ENCODE measurements around the gene TDP2. TPM values are rescaled to one million over a fixed set of nuclear protein-coding genes. Genes with fewer than 3 reads are reported as not detected.

Gene TDP2, protein sequence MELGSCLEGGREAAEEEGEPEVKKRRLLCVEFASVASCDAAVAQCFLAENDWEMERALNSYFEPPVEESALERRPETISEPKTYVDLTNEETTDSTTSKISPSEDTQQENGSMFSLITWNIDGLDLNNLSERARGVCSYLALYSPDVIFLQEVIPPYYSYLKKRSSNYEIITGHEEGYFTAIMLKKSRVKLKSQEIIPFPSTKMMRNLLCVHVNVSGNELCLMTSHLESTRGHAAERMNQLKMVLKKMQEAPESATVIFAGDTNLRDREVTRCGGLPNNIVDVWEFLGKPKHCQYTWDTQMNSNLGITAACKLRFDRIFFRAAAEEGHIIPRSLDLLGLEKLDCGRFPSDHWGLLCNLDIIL
- total RNA-seq (100 to 1,000 TPM in 1 of 5 donors, 10 to 100 TPM in 4; 18.7 to 112 (median 21.0) TPM), polyA plus RNA-seq (10 to 100 TPM; 23.5 to 43.5 (median 31.4) TPM)
- long read RNA-seq, donor 1, transcript TDP2-202 (7 exons, 2,071 nt) = major isoform, 5 of 20 reads
- long read RNA-seq, donor 1, partial matches to known transcripts = 13 of 20 reads
- long read RNA-seq, donor 1, other reads (novel, unspliced or antisense) = 0 of 20 reads
- long read RNA-seq, donor 2, transcript TDP2-202 (7 exons, 2,071 nt) = major isoform, 14 of 85 reads
- long read RNA-seq, donor 2, partial matches to known transcripts = 6 of 85 reads
- long read RNA-seq, donor 2, other reads (novel, unspliced or antisense) = 62 of 85 reads
- long read RNA-seq, donor 3, partial matches to known transcripts = 11 of 49 reads
- long read RNA-seq, donor 3, other reads (novel, unspliced or antisense) = 35 of 49 reads
- long read RNA-seq, donor 4, partial matches to known transcripts = 0 of 1 reads
- long read RNA-seq, donor 4, other reads (novel, unspliced or antisense) = 0 of 1 reads
- long read RNA-seq, donor 5, transcript TDP2-202 (7 exons, 2,071 nt) = major isoform, 5 of 64 reads
- long read RNA-seq, donor 5, partial matches to known transcripts = 15 of 64 reads
- long read RNA-seq, donor 5, other reads (novel, unspliced or antisense) = 44 of 64 reads
- long read RNA-seq, donor 6, transcript TDP2-202 (7 exons, 2,071 nt) = major isoform, 15 of 19 reads
- long read RNA-seq, donor 6, partial matches to known transcripts = 0 of 19 reads
- long read RNA-seq, donor 6, other reads (novel, unspliced or antisense) = 0 of 19 reads
- long read RNA-seq, donor 7, transcript TDP2-202 (7 exons, 2,071 nt) = major isoform, 21 of 133 reads
- long read RNA-seq, donor 7, transcript TDP2-205 (2 exons, 714 nt) = minor isoform, 5 of 133 reads
- long read RNA-seq, donor 7, partial matches to known transcripts = 36 of 133 reads
- long read RNA-seq, donor 7, other reads (novel, unspliced or antisense) = 71 of 133 reads
- long read RNA-seq, donor 8, transcript TDP2-202 (7 exons, 2,071 nt) = major isoform, 8 of 8 reads
- long read RNA-seq, donor 8, partial matches to known transcripts = 0 of 8 reads
- long read RNA-seq, donor 8, other reads (novel, unspliced or antisense) = 0 of 8 reads
- long read RNA-seq, donor 9, transcript TDP2-202 (7 exons, 2,071 nt) = major isoform, 7 of 8 reads
- long read RNA-seq, donor 9, partial matches to known transcripts = 0 of 8 reads
- long read RNA-seq, donor 9, other reads (novel, unspliced or antisense) = 0 of 8 reads
- long read RNA-seq, donor 10, transcript TDP2-202 (7 exons, 2,071 nt) = major isoform, 15 of 73 reads
- long read RNA-seq, donor 10, partial matches to known transcripts = 11 of 73 reads
- long read RNA-seq, donor 10, other reads (novel, unspliced or antisense) = 45 of 73 reads

DNA sequence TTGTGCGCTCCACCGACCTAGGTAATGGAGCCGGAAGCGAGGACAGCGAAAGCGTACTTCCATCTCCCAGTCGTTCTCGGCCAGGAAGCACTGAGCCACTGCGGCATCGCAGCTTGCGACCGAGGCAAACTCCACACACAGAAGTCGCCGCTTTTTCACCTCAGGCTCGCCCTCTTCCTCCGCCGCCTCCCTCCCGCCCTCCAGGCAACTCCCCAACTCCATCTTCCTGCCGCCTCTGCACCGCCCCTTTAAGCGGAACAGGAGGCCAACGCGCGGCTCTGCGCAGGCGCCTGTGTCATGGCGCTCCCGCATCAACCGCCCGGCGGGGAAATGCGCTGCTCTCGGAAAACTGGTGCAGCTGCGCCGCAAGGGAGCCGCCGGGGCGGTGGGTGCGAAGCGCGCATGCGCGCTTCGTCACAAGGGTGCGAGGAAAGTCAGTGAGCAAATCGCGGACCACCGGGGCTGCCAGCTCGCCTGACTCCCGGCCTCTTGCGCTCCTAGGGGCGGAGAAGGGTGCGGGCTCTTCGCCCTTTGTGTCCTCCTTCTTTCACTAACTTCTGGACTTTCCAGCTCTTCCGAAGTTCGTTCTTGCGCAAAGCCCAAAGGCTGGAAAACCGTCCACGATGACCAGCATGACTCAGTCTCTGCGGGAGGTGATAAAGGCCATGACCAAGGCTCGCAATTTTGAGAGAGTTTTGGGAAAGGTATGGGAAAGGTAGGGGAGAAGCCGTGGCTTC lies at the start of gene TDP2, which contains the start of gene ACOT13:
TDP2 (minus strand) TSS at position 259 of the 737 bp plus-strand sequence; CDS start at position 222, 37 bp downstream.
ACOT13 (plus strand) TSS at position 437 of the 737 bp plus-strand sequence; CDS start at position 624, 187 bp downstream.
- DNase-seq = peak; percentile 96 to 99
- H3K4me3 ChIP-seq = peak within 1 kb of the TSS; percentile 70 to 90 (median 81)
- intact Hi-C loops (cut with DNase I; ENCODE audit: low total_unique reads) = no loop called here
- H3K27me3 ChIP-seq = no peaks in the 10 kb centered on the region
- peak within 1 kb of the TSS; percentile 87 to 93 (median 93) for H3K27ac ChIP-seq
- H3K36me3 ChIP-seq = peaks cover 2 to 32% (median 27%) of the 10 kb centered on the region in 4 donors
- peaks cover 0 to 9% (median 0%) of the 10 kb centered on the region in 4 donors for H3K9me3 ChIP-seq
- TF ChIP-seq POLR2AphosphoS5 (IDR thresholded peaks at IDR 0.05) (peak; percentile 86 to 92 (median 92)), POLR2A (IDR thresholded peaks at IDR 0.05) (peak in 2 of 4 donors; percentile 38 to 58), EP300 (IDR thresholded peaks at IDR 0.05) (no peak)
- TF ChIP-seq, protein P1, sequence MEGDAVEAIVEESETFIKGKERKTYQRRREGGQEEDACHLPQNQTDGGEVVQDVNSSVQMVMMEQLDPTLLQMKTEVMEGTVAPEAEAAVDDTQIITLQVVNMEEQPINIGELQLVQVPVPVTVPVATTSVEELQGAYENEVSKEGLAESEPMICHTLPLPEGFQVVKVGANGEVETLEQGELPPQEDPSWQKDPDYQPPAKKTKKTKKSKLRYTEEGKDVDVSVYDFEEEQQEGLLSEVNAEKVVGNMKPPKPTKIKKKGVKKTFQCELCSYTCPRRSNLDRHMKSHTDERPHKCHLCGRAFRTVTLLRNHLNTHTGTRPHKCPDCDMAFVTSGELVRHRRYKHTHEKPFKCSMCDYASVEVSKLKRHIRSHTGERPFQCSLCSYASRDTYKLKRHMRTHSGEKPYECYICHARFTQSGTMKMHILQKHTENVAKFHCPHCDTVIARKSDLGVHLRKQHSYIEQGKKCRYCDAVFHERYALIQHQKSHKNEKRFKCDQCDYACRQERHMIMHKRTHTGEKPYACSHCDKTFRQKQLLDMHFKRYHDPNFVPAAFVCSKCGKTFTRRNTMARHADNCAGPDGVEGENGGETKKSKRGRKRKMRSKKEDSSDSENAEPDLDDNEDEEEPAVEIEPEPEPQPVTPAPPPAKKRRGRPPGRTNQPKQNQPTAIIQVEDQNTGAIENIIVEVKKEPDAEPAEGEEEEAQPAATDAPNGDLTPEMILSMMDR (IDR thresholded peaks at IDR 0.05) = peak in 5 of 7 experiments; percentile 4 to 39 (median 28)
- peaks cover 9 to 53% (median 40%) of the 10 kb centered on the region in 4 donors for H3K4me1 ChIP-seq
- 0 to 1% (median 0%) methylated on average over 46 to 62 of the region's 62 CpGs for WGBS, 5 donors

DNA sequence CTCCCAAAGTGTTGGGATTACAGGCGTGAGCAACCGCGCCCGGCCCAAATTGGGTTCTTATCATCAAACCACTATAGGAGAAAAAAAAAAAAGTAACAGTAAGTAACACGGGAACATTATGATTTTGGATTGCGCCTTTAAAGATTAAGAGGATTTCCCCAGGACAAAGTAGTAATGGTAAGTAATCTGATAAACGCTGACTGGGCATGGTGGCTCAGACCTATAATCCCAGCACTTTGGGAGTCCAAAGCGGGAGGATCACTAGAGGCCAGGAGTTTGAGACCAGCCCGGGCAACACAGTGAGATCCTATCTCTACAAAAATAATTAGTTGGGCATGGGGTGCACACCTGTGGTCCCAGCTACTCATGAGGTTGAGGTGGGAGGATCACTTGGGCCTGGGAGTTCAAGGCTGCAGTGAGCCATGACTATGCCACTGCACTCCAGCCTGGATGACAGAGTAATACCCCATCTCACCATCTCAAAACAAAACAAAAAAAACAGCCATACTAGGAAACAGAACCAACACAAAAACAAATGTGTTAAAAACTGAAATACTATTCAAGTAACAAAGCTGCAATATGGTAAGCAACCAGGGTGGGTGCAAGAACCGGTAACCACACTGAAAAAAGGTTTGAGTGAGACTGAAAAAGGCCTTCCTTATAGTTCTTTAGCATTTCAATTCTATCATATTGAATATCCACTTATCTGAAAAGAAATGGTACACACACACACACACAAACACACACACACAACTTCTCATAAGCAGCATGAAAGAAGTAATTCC lies 44.0 kb upstream of the TDP2 start:
- Histone ChIP-seq H3K36me3 (peaks cover 91 to 100% (median 99%) of the 10 kb centered on the region in 4 donors), H3K9me3 (no peaks in the 10 kb centered on the region), H3K27ac (no peak overlapping the region), H3K4me1 (peaks cover 23 to 67% (median 49%) of the 10 kb centered on the region in 4 donors), H3K4me3 (no peak overlapping the region), H3K27me3 (no peaks in the 10 kb centered on the region)
- WGBS, 5 donors = 74 to 83% (median 76%) methylated on average over 10 of the region's 10 CpGs
- intact Hi-C loops (cut with DNase I; ENCODE audit: low total_unique reads) = no loop called here
- no peak for DNase-seq
- TF ChIP-seq, protein P1 (IDR thresholded peaks at IDR 0.05) = no peak
- no peak for TF ChIP-seq POLR2A (IDR thresholded peaks at IDR 0.05)
- TF ChIP-seq EP300 (IDR thresholded peaks at IDR 0.05) = no peak
- TF ChIP-seq POLR2AphosphoS5 (IDR thresholded peaks at IDR 0.05) = no peak

Measured in stomach (tissue), 19 donors.